Right lobe of liver (tissue), 4 donors: ENCODE results near the gene NUDT6.

Experiments
- POLR2A ChIP-seq: fragments of 450-650 bp; IDR thresholded peaks from one replicate; pipeline ENCODE4 v1.6.1; 2017; ENCODE audit warnings: antibody characterized with exemption, mild to moderate bottlenecking
- TF ChIP-seq, protein P1 (sequence below), 4 donors: fragments of 200-600 bp in 3 of 4; fragments of 450-650 bp in 1 of 4; IDR thresholded peaks; one replicate each; pipeline versions ENCODE4 v1.5.1 to v1.8.0; 2016 to 2022; ENCODE audit warnings: antibody characterized with exemption in 4 of 4, mild to moderate bottlenecking in 2 of 4
- donor health status: DM: no; HTN: no; CAD: no.
- donor health status: DM: no; HTN: no; CAD: no.
- donor health status: DM: no; HTN: yes; CAD: no.

DNA sequence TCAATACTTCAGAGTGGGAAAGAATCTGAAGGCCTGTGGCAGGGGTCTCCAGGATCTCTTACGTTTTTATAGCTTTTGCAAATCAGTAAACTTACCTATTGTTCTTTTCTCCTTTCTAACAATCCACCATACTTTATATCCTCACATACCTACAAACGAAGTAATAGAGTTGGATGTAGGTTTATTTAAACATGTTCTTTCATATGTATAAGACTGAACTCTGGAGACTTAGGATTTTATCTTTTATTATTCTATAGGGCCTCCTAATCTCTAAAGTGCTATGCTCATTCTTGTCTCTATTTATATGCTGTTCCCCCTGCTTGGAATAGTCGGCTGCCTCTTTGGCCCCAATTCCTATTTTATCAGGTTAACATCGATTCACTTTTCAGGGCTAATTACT is 43.8 kb upstream of the NUDT6 start:
- TF ChIP-seq, protein P1, sequence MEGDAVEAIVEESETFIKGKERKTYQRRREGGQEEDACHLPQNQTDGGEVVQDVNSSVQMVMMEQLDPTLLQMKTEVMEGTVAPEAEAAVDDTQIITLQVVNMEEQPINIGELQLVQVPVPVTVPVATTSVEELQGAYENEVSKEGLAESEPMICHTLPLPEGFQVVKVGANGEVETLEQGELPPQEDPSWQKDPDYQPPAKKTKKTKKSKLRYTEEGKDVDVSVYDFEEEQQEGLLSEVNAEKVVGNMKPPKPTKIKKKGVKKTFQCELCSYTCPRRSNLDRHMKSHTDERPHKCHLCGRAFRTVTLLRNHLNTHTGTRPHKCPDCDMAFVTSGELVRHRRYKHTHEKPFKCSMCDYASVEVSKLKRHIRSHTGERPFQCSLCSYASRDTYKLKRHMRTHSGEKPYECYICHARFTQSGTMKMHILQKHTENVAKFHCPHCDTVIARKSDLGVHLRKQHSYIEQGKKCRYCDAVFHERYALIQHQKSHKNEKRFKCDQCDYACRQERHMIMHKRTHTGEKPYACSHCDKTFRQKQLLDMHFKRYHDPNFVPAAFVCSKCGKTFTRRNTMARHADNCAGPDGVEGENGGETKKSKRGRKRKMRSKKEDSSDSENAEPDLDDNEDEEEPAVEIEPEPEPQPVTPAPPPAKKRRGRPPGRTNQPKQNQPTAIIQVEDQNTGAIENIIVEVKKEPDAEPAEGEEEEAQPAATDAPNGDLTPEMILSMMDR (IDR thresholded peaks at IDR 0.05) = no peak
- TF ChIP-seq POLR2A = no peak
